GM19397 (cell line): ENCODE measurements around the gene GPATCH2L.

Experiments
- ATAC-seq: cut with Tn5 transposase; IDR thresholded peaks from one replicate; pipeline ENCODE4 v1.9.1; 2021; ENCODE audit warnings: mild to moderate bottlenecking, moderate library complexity; ENCODE audit not compliant: unreplicated experiment

The GPATCH2L gene

DNA sequence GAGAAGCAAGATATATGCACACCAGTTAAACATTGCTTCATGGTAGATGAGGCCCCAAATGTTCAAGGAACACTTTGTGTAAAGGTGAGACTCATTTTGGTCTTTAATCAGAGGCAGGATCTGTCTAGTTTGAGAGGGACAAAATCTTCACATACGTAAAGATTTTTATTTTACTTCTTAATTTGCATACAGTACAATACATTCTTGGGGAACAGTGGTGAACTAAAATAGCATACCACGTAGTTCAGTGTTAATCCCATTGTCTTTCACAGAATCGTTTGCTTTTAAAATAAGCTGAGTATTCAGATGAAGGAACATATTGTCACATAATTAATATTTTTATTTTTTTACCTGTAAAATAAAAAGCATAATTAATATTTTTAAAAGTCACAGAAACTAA, 43.3 kb downstream of the GPATCH2L start:
- ATAC-seq, result no peak

DNA sequence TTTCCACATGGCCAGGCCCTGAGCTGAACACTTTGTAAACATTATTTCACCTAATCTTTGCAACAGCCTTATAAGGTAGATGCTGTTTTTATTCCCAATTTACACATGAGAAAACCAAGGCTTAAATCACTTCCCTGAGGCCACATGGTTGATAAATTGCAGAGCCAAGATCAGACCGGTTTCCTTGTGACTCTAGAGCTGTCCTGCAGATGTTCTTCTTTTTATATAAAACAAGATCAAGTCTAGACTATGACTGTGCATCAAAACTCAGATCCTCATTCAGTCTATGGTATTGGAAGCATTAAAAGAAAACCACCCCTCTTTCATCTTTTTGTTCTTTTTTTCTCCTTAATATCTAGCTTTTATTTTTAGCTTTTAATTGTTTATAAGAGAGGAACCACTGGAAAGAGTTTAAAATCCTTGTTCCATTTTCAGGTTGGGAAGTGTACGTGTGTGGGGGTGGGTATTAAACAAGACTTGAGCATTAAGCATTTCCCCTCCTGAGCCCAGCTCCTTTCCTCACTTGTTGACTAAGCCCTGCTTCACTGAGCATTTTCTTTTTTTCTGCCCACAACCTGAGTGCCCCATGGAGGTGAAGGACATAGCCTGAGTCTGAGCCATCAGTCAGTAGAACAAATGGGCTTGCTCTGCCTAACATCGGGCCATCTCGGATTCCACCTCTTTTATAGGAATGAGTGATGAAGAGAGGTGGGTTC, 45.4 kb downstream of the GPATCH2L start:
- no peak for ATAC-seq

DNA sequence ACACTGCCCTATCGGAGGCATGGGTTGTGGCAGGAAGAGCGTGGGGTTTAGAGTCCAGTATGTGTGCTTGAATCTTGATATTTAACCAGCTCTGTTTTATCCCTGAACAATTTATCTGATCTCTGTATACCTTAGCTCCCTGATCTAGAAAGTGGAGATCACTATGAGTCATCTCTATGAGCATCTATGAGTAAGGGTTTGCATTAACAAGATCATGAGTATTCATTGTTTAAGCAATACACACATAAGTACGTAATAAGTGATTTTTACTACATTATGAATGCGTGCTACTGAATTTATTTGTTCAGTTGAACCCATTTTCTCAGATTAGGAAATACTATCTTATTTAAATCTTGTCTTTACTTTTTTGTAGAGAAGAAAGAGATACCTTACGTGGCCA, 49.4 kb downstream of the GPATCH2L start:
- ATAC-seq, result no peak

DNA sequence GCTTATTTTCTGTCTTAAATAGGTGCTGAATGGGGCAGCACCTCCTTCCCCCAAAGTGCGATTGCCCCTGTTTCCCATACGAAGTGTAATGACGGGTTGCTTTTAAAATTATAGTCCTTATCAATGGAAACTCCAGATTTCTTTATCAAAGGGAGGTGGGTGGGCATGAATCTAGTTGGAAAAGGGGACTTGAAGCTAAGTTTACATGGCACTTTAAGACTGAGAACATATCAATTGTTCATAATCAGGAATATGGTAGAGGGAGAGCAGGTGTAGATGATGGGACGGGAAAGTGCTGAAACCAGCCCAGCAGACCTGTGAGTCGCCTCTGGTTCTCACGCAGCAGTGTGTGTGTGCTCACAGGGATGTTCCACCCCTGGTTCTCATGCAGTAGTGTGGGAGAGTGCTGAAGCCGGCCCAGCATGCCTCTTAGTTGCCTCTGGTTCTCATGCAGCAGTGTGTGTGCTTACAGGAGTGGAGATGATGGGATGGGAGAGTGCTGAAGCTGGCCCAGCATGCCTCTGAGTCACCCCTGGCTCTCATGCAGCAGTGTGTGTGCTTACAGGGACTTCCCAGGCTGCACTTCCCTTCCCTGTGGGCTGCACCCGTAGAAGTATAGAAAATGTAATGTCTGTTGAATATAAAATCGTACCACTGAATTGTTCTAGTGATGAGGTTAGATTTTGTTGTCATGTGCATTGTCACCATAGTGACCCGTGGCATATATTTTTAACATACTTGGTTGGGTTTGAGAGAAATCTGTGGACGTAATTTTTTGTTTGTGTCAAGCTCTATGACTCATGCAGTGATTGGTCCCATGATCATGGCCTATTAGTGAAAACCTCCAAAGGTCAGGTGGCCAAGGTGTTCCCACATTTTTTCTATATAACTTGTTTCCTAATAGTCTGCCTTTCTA, 51.6 kb downstream of the GPATCH2L start:
- ATAC-seq, result peak; percentile 66

GRCh38 chr14:76204461-76205230, 52.9 kb downstream of the GPATCH2L start:
- ATAC-seq, result no peak

DNA sequence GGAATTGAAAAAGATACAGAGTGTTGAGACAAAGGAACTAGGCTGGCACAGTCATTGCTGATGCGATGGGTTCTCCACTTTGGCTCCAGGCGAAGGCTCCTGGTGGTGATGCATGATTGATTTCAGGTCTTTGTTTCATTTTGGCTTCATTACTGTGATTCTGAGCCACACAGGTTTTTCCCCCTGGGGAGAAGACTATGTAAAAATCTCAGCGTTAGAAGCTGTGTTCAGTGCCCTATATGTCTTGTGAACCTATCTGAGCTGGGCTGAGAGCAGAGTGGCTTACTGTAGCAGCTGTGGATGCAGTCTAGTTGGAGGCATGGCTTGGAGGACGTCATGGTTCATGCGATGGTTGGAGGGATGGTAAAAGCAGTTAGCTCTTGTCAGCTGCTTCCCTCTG, 54.0 kb downstream of the GPATCH2L start:
- no peak for ATAC-seq

- ATAC-seq, result no peak
Measured at GRCh38 chr14:76208340-76208739, 56.6 kb downstream of the GPATCH2L start.

DNA sequence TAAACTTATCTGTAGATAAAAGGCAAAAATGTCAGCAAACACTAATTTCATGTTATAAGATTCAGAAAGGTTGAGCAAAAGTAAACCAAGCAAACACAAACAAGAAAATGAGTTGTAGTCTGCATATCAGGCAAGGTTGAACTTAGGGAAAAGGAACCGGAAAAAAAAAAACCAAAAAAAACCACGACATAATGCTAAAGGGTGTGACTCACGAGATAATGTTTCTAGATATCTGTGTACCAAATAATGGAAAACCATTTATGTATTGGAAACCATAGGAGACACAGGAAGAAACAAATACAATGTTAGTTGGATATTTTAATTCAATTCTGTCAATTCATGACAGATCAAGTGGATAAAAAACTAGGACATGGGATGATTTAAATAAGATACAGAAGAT, 60.5 kb downstream of the GPATCH2L start:
- no peak for ATAC-seq

DNA sequence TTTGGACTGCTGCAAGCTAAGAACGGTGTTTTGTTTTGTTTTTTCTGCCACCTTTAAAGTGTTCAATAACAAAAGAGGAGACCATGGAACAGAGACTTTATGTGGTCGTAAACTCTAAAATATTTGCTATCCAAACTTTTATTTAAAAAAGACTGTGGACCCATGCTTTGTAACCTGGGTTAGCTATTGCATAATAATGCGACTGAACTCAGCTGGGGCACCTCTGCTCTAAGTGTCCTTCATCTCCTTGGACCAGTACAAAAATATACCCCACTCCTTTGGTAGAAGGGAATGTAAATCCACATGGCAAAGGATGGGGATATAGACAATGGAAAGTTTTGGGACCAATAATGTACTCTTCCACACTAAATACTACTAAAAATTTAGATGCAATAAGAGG, 65.5 kb downstream of the GPATCH2L start:
- no peak for ATAC-seq

GRCh38 chr14:76218662-76219061, 66.9 kb downstream of the GPATCH2L start:
- ATAC-seq, result no peak

DNA sequence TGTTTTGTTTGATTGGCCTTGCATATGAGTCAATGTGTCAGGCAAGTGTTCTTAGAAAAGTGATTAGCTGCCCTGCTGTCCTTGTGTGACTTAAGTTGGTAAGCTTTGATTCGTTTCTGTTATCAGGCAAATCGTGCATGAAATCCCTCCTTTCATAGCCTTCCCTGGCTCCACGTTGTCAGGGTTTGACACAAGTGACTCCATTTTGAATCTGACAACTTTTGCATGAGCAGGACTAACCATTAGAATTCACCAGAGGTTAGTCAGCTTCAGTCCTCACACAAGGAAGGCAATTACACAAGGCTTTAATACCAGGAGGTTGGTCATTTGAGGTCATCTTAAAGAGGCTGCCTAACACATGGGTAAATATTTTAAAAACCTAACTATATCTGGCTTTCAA, 68.2 kb downstream of the GPATCH2L start:
- no peak for ATAC-seq

- no peak for ATAC-seq
Measured at GRCh38 chr14:76227450-76228050, 75.8 kb downstream of the GPATCH2L start.

DNA sequence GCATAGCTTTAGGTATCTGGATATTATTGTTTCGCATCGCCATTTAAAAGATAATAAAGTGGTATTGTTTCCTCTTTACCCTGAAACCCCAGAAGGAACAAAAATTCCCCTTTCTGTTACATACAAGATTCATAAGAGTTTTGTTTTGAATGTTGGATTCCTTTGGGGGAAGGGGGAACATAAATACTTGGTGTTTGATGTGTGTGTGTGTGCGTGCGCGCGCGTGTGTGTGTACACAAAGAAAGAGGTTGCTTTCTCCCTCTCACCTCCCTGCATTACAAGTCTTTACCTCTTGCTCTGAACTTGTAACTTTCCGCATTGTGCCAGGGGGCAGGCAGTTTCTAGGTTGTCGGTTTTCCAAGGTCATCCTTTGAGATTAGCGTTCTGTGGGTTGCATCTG, 76.4 kb downstream of the GPATCH2L start:
- ATAC-seq, result no peak

- ATAC-seq, result no peak
Measured at GRCh38 chr14:76232800-76233199, 81.1 kb downstream of the GPATCH2L start.

DNA sequence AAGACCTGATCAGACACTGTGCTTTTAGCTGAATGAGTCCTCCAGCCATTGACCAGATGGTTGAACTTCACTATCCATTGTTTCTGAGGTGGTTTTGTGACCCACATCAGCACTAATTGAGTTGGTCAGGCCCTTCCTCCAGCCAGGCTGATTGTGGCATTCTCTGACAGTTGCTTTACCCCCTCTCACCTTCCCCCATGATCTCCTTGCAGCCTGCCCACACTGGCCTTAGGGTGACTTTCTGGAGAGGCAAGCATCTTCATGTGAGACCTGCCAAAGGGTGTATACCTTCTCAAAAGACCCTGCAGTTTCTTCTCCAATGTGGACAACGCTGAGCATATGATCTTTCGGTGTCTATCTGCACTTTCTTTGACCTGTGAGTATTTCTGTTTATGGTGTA, 83.9 kb downstream of the GPATCH2L start:
- ATAC-seq, result peak; percentile 28

GRCh38 chr14:76236172-76237130, 84.7 kb downstream of the GPATCH2L start:
- ATAC-seq, result peak; percentile 60

GRCh38 chr14:76237349-76237990, 85.7 kb downstream of the GPATCH2L start:
- ATAC-seq, result no peak

GRCh38 chr14:76245097-76245496, 93.4 kb downstream of the GPATCH2L start:
- ATAC-seq, result no peak

DNA sequence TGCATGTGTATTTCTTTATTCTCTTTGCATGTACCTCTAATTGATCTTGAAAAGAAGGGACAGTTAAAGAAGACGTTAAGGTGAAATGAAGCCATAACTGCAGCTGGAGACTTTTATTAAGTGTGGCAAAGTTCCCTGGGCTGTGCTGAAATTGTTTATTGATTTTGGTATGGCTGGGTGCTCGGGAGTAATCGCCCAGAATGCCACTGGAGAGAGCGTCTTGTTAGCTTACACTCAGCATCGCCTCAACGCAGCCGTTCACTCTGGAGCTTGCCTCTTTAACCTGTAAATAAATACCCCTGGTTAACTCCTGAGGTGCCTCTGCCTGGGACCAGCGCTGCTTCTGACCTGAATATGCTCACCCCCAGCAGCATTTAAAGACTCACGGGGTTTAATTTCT, 98.6 kb downstream of the GPATCH2L start:
- no peak for ATAC-seq
